OCI-LY1 (cell line): ENCODE data around the gene TBC1D16.

Experiments used
- H2AFZ ChIP-seq: fragments of 200-600 bp; sonication (generic), shearing (Covaris generic); 2 replicates; pipeline ENCODE4 v1.6.0; 2014; ENCODE audit warnings: antibody characterized with exemption, mild to moderate bottlenecking, low read length
- H3F3A ChIP-seq: fragments of 200-600 bp; sonication (generic), shearing (Covaris generic); 2 replicates; pipeline ENCODE4 v1.6.0; 2014; ENCODE audit warnings: mild to moderate bottlenecking, antibody characterized with exemption, low read length, moderate library complexity; ENCODE audit not compliant: insufficient read depth
- H3K27ac ChIP-seq: fragments of 200-600 bp; sonication (generic); 2 replicates; pipeline ENCODE4 v1.5.1; 2014; ENCODE audit warnings: low read length, mixed run types, mild to moderate bottlenecking, low read depth; ENCODE audit not compliant: poor library complexity, severe bottlenecking
- H3K27me3 ChIP-seq: fragments of 200-600 bp; sonication (generic); 2 replicates; pipeline ENCODE4 v1.6.0; 2014; ENCODE audit warnings: antibody characterized with exemption, mild to moderate bottlenecking, low read length, moderate library complexity; ENCODE audit not compliant: insufficient read depth
- H3K36me3 ChIP-seq: fragments of 200-600 bp; sonication (generic); 2 replicates; pipeline ENCODE4 v1.6.1; 2014; ENCODE audit warnings: mild to moderate bottlenecking, antibody characterized with exemption, low read length, moderate library complexity, mixed read lengths; ENCODE audit not compliant: insufficient read depth
- H3K4me1 ChIP-seq: fragments of 200-600 bp; sonication (generic); 2 replicates; pipeline ENCODE4 v1.5.1; 2014; ENCODE audit warnings: mild to moderate bottlenecking, low read length, moderate library complexity; ENCODE audit not compliant: insufficient read depth, severe bottlenecking
- H3K4me2 ChIP-seq: fragments of 200-600 bp; sonication (generic), shearing (Covaris generic); 2 replicates; pipeline ENCODE4 v1.6.1; 2014; ENCODE audit warnings: low read length
- H3K4me3 ChIP-seq: fragments of 200-600 bp; sonication (generic); 2 replicates; pipeline ENCODE4 v1.5.1; 2014; ENCODE audit warnings: low read length, low read depth, mild to moderate bottlenecking, mixed read lengths; ENCODE audit not compliant: poor library complexity, severe bottlenecking
- H3K79me2 ChIP-seq: fragments of 200-600 bp; shearing (Covaris generic); 2 replicates; pipeline ENCODE4 v1.6.1; 2016; ENCODE audit warnings: mixed run types, low read length, mixed read lengths; ENCODE audit not compliant: insufficient read depth
- H3K9ac ChIP-seq: fragments of 200-600 bp; sonication (generic), shearing (Covaris generic); 2 replicates; pipeline ENCODE4 v1.6.1; 2014; ENCODE audit warnings: mild to moderate bottlenecking, low read length, mixed read lengths
- H3K9me2 ChIP-seq: fragments of 200-600 bp; sonication (generic), shearing (Covaris generic); 2 replicates; pipeline ENCODE4 v1.6.1; 2014; ENCODE audit warnings: low read depth, mild to moderate bottlenecking, low read length, mixed read lengths
- H3K9me3 ChIP-seq: fragments of 200-600 bp; shearing (Covaris generic); 2 replicates; pipeline ENCODE4 v1.6.1; 2014; ENCODE audit warnings: low read length, mixed read lengths
- H4K20me1 ChIP-seq: fragments of 200-600 bp; sonication (generic), shearing (Covaris generic); 2 replicates; pipeline ENCODE4 v1.6.0; 2016; ENCODE audit warnings: mild to moderate bottlenecking, low read length; ENCODE audit not compliant: insufficient read depth
- EZH2 ChIP-seq: fragments of 200-600 bp; sonication (generic), shearing (Covaris generic); IDR thresholded peaks from 2 replicates; pipeline ENCODE4 v1.8.0; 2017; ENCODE audit warnings: borderline replicate concordance, mixed run types, mild to moderate bottlenecking, antibody characterized with exemption, low read length, moderate library complexity, mixed read lengths
- TF ChIP-seq, protein P1 (sequence below): fragments of 200-600 bp; sonication (generic), shearing (Covaris generic); IDR thresholded peaks from 2 replicates; pipeline ENCODE4 v1.5.1; 2017; ENCODE audit warnings: mild to moderate bottlenecking, antibody characterized with exemption, low read length, moderate library complexity, mixed read lengths

The TBC1D16 gene

DNA sequence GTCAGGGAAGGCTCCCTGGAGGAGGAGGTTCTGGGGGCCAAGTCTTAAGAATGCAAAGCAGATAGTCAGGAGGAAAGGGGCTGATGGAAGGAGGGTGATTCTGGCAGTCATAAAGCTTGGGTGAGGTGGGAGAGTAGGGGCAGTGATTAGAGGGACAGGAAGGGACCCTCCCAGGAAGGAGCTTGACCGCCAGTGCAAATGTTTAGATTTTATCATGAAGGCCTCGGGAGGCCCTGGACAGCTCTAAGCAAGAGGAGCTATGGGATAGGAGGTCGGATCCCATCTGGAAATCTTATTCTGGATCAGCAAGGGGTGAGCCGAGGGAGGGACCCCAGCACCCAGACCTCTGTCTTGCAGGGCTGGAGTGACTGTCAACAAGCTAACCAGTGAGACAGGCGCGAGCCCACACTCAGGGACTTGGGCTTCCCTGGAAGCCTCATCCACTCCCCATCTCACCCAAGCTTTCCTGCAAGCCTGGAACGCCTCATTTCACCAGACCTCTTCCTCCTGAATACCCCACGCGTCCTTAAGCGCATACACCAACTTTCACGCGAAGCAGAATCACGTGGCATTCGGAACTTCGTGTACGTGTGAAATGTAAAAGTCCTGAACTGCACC is 144.4 kb downstream of the TBC1D16 start:
- H4K20me1 ChIP-seq = no peaks in the 10 kb centered on the region
- no peaks in the 10 kb centered on the region for H3K9me2 ChIP-seq
- H3K27ac ChIP-seq = no peak overlapping the region
- H3K27me3 ChIP-seq = peaks cover 4% of the 10 kb centered on the region; the same call in 1 of the 2 replicates
- TF ChIP-seq, protein P1, sequence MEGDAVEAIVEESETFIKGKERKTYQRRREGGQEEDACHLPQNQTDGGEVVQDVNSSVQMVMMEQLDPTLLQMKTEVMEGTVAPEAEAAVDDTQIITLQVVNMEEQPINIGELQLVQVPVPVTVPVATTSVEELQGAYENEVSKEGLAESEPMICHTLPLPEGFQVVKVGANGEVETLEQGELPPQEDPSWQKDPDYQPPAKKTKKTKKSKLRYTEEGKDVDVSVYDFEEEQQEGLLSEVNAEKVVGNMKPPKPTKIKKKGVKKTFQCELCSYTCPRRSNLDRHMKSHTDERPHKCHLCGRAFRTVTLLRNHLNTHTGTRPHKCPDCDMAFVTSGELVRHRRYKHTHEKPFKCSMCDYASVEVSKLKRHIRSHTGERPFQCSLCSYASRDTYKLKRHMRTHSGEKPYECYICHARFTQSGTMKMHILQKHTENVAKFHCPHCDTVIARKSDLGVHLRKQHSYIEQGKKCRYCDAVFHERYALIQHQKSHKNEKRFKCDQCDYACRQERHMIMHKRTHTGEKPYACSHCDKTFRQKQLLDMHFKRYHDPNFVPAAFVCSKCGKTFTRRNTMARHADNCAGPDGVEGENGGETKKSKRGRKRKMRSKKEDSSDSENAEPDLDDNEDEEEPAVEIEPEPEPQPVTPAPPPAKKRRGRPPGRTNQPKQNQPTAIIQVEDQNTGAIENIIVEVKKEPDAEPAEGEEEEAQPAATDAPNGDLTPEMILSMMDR = no peak
- no peak for TF ChIP-seq EZH2
- no peak overlapping the region for H2AFZ ChIP-seq
- H3K9ac ChIP-seq = no peak overlapping the region
- no peaks in the 10 kb centered on the region for H3K79me2 ChIP-seq
- no peaks in the 10 kb centered on the region for H3K9me3 ChIP-seq
- H3K36me3 ChIP-seq = no peaks in the 10 kb centered on the region
- H3K4me2 ChIP-seq = no peak overlapping the region
- H3K4me3 ChIP-seq = no peak overlapping the region
- H3F3A ChIP-seq = no peaks in the 10 kb centered on the region
- no peaks in the 10 kb centered on the region for H3K4me1 ChIP-seq

DNA sequence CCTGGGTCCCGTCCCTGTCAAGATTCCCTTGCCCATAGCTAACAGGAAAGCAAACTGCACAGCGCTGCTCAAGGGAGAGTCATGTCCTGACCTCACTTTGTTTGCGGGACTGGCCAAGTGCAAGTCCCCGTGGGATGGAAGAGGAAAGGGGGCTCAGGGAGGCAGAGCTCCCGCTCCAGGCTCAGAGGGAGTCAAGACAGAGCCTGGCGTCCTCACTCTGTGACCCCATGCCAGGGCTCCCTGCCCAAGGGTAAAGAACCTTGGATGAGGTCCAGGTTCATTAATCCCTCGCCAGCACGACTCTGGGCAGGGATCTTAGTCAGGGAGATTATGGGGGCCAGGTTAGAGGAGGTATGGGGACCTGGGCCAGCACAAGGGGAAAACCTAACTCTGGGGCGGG is 145.0 kb downstream of the TBC1D16 start:
- Histone ChIP-seq H3F3A (no peaks in the 10 kb centered on the region), H3K27me3 (peaks cover 4% of the 10 kb centered on the region; the same call in 1 of the 2 replicates), H4K20me1 (no peaks in the 10 kb centered on the region), H3K9me2 (no peaks in the 10 kb centered on the region), H3K36me3 (no peaks in the 10 kb centered on the region), H3K4me1 (no peaks in the 10 kb centered on the region), H2AFZ (no peak overlapping the region), H3K9me3 (no peaks in the 10 kb centered on the region), H3K4me2 (no peak overlapping the region), H3K79me2 (no peaks in the 10 kb centered on the region), H3K9ac (no peak overlapping the region), H3K27ac (no peak overlapping the region), H3K4me3 (no peak overlapping the region)
- TF ChIP-seq, protein P1 = no peak
- TF ChIP-seq EZH2 = no peak

DNA sequence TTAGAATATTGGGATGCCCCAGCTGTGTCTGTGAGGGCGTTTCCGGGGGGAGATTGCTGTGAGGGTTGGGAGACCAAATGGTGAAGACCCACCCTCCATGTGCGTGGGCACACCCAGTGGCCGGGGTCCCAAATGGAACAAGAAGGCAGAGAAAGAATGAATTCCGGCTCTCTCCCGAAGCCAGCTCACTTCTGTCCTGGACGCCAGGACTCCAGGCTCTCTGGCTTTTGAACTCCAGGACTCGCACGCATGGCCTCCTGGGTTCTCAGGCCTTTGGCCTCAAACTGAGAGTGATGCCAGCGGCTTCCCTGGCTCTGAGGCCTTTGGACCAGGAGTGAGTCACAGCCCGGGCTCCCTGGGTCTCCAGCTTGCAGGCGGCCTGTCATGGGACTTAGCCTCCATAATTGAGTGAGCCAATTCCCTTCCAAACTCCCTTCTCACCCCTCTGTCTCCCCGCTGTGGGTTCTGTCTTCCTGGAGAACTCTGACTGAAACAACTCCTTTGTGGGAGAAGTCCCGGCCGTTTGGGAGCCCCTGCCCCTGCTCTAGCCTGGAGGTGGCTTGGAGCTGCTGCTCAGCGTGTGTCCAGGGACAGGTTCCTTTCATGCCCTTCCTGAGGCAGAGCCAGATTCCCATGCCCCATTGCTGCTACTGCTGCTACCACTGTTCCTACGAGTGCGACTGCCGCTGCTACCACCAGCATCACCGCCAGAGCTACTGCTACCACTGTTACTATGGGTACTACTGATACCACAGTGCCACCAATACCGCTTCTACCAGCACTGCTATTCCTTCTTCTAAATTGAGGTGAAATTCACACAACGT is 146.6 kb downstream of the TBC1D16 start:
- Histone ChIP-seq H3K9me2 (no peaks in the 10 kb centered on the region), H3K27ac (no peak overlapping the region), H3F3A (no peaks in the 10 kb centered on the region), H4K20me1 (no peaks in the 10 kb centered on the region), H2AFZ (no peak overlapping the region), H3K36me3 (no peaks in the 10 kb centered on the region), H3K9ac (no peak overlapping the region), H3K4me2 (no peak overlapping the region), H3K27me3 (peaks cover 4% of the 10 kb centered on the region; the same call in 1 of the 2 replicates), H3K4me3 (no peak overlapping the region), H3K79me2 (no peaks in the 10 kb centered on the region), H3K4me1 (no peaks in the 10 kb centered on the region), H3K9me3 (no peaks in the 10 kb centered on the region)
- no peak for TF ChIP-seq EZH2
